Transverse colon (tissue), 4 donors: ENCODE measurements around the gene TMEM164. TPM values are rescaled to one million over a fixed set of nuclear protein-coding genes. Genes with fewer than 3 reads are reported as not detected.

ENCODE experiments used
- DNase-seq: peaks from one replicate; pipeline ENCODE4 v3.0.0-alpha.2; 2019
- H3K27ac ChIP-seq, 4 donors: fragments of 200-600 bp; sonication (generic); 2 replicates each; pipeline ENCODE4 v1.5.1; 2016 to 2018; ENCODE audit warnings: inconsistent platforms in 4 of 4
- H3K27me3 ChIP-seq: fragments of 200-600 bp; sonication (generic); 2 replicates; pipeline ENCODE4 v1.5.1; 2017; ENCODE audit warnings: inconsistent platforms
- H3K36me3 ChIP-seq, 4 donors: fragments of 200-600 bp; sonication (generic); 2 replicates each; pipeline ENCODE4 v1.5.1; 2017 to 2019; ENCODE audit warnings: inconsistent platforms in 4 of 4
- H3K4me1 ChIP-seq, 4 donors: fragments of 200-600 bp; sonication (generic); 2 replicates each; pipeline ENCODE4 v1.5.1; 2017 to 2020; ENCODE audit warnings: inconsistent platforms in 4 of 4
- H3K4me3 ChIP-seq, 4 donors: fragments of 200-600 bp; sonication (generic); 1 replicate in 1 of 4; 2 replicates in 3 of 4; pipeline versions ENCODE4 v1.5.1 to v1.6.1; 2017 to 2019; ENCODE audit warnings: inconsistent platforms in 4 of 4
- H3K9me3 ChIP-seq, 2 donors: fragments of 200-600 bp; sonication (generic); 2 replicates each; pipeline ENCODE4 v1.5.1; 2017 to 2019; ENCODE audit warnings: inconsistent platforms in 2 of 2
- EP300 ChIP-seq: sonication (generic); formaldehyde crosslinking; IDR thresholded peaks from one replicate; pipeline ENCODE4 v1.6.1; 2017; ENCODE audit warnings: antibody characterized with exemption, low read depth
- POLR2A ChIP-seq: fragments of 450-650 bp; IDR thresholded peaks from one replicate; pipeline ENCODE4 v1.6.1; 2016; ENCODE audit warnings: antibody characterized with exemption, mild to moderate bottlenecking, moderate library complexity
- POLR2AphosphoS5 ChIP-seq, 3 donors: sonication (generic); formaldehyde crosslinking; IDR thresholded peaks; one replicate each; pipeline ENCODE4 v1.6.1; 2016; ENCODE audit warnings: antibody characterized with exemption in 3 of 3
- WGBS, 2 donors: methylation state at CpG; one replicate each; pipeline ENCODE4 v1.1.5; 2018; ENCODE audit warnings: low coverage in 1 of 2; 5-methylcytosine and 5-hydroxymethylcytosine counted together
- in situ Hi-C, 4 donors: fragments of 200-750 bp; cut with MboI; loops; one replicate each; pipeline versions ENCODE4 v1.15.0 to v1.15.1; 2017; ENCODE audit warnings: low sequenced_read_pairs in 3 of 4, low pct_ligation_motif_present in 1 of 4, low pct_unique_long_range_greater_than_20kb in 1 of 4
- intact Hi-C: fragments of 100-400 bp; cut with DNase I; formaldehyde crosslinking; loops from one replicate; pipeline ENCODE4 v1.15.1; 2023; ENCODE audit warnings: low total_unique reads
- total RNA-seq, 4 donors: library from RNA; depleted of rRNA; stranded (reverse); fragments of >200 nt; gene quantifications; one replicate each; pipeline ENCODE4 v1.1.0, GENCODE V29; 2016
- TF ChIP-seq, protein P1 (sequence below), 5 experiments: fragments of 200-600 bp in 3 of 5; fragments of 450-650 bp in 2 of 5; sonication (generic) in 3 of 5; IDR thresholded peaks; 1 replicate in 2 of 5; 2 replicates in 3 of 5; pipeline ENCODE4 v1.5.1; 2016 to 2017; ENCODE audit warnings: antibody characterized with exemption in 5 of 5, inconsistent platforms in 3 of 5, mild to moderate bottlenecking in 2 of 5, moderate library complexity in 1 of 5

The TMEM164 gene
- total RNA-seq, 4 donors from 2014 or later = 19.5 to 112 (median 91.3) TPM

DNA sequence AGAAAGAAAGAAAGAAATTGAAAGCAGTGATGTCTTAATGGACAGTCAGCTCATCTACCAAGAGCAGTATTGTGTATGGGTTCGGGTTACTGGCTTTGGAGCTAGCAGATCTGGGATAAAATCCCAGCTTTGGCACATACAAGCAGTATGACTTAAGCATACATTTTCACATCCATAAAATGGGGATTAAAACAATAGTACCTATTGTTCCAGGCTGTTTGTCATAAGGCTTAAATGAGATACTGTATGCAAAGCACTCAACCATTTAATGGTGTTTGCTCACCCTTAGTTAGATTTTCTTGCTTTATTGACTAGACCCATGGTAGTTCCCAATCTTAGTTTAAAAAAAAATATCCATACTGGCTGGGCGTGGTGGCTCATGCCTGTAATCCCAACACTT is 7.8 kb upstream of the TMEM164 start:
- no peak overlapping the region for H3K27ac ChIP-seq
- no peaks in the 10 kb centered on the region for H3K27me3 ChIP-seq
- intact Hi-C loops (no loop called here), in situ Hi-C loops (no loop called here)
- 71 to 83% methylated on average over 1 to 2 of the region's 2 CpGs for WGBS, 2 donors
- no peaks in the 10 kb centered on the region for H3K9me3 ChIP-seq
- no peak for TF ChIP-seq EP300
- TF ChIP-seq, protein P1, sequence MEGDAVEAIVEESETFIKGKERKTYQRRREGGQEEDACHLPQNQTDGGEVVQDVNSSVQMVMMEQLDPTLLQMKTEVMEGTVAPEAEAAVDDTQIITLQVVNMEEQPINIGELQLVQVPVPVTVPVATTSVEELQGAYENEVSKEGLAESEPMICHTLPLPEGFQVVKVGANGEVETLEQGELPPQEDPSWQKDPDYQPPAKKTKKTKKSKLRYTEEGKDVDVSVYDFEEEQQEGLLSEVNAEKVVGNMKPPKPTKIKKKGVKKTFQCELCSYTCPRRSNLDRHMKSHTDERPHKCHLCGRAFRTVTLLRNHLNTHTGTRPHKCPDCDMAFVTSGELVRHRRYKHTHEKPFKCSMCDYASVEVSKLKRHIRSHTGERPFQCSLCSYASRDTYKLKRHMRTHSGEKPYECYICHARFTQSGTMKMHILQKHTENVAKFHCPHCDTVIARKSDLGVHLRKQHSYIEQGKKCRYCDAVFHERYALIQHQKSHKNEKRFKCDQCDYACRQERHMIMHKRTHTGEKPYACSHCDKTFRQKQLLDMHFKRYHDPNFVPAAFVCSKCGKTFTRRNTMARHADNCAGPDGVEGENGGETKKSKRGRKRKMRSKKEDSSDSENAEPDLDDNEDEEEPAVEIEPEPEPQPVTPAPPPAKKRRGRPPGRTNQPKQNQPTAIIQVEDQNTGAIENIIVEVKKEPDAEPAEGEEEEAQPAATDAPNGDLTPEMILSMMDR (IDR thresholded peaks at IDR 0.05) = no peak
- TF ChIP-seq POLR2A = no peak
- no peak for TF ChIP-seq POLR2AphosphoS5 (IDR thresholded peaks at IDR 0.05)
- H3K4me1 ChIP-seq = no peaks in the 10 kb centered on the region
- H3K36me3 ChIP-seq = no peaks in the 10 kb centered on the region
- no peak overlapping the region for H3K4me3 ChIP-seq
- DNase-seq = no peak

DNA sequence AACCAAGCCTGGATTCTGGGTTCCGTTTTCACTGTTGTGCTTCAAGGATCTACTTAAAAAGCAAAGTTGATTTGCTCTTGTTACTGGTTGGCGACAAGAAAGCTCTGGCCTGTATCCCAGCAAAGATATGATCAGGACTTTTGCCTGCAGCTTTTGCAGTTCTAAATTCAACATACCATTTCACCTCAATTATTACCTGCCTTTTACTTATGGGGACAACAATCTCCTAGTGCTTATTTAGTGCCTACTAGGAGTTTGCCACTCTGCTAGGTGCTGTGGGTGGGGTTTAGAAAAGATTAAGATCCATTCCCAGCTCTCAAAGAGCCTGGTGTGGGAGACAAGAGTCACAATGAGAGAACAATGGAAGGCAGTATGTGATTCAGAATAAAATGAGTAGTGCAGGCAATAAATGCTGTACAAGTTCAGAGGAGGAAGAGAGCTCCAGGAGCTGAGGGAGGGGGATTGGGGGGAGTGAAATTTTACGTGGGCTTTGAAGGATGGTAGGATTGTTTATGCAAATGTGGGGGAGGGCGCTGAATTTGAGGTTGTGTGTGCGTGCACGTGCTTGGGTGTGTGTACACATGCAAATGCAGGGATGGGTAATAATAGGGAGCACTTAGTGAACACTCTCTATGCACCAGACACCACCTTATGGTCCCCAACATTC is 5.0 kb upstream of the TMEM164 start:
- WGBS, 2 donors = 48% methylated on average over 6 of the region's 6 CpGs; no CpG with 5 or more reads in 1 of the 2 donors

DNA sequence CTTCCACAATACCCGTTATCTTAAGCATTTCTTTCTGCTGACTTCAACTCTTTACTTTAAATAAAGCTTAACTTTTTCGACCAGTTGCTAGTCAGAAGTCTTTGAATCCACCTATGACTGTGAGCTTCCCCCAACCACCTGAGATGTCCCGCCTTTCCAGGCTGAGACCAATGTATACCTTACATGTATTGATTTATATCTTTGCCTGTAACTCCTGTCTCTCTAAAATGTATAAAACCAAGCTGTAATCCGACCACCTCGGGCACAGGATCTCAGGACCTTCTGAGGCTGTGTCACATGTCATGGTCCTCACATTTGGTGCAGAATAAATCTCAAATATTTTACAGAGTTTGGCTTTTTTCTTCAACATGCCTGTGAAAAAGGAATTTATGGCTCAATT is 2.9 kb upstream of the TMEM164 start:
- no peak for DNase-seq
- TF ChIP-seq POLR2AphosphoS5 (IDR thresholded peaks at IDR 0.05) (no peak), POLR2A (no peak)
- 81% methylated on average over 5 of the region's 5 CpGs; no CpG with 5 or more reads in 1 of the 2 donors for WGBS, 2 donors
- Histone ChIP-seq H3K4me1 (peaks cover 0 to 23% (median 15%) of the 10 kb centered on the region in 4 donors), H3K36me3 (no peaks in the 10 kb centered on the region), H3K27me3 (no peaks in the 10 kb centered on the region), H3K9me3 (no peaks in the 10 kb centered on the region), H3K27ac (no peak overlapping the region), H3K4me3 (no peak overlapping the region)
- in situ Hi-C loops (no loop called here), intact Hi-C loops (no loop called here)

More for the DNA sequence above, 5.0 kb upstream of the TMEM164 start:
- no peak for DNase-seq
- TF ChIP-seq POLR2AphosphoS5 (IDR thresholded peaks at IDR 0.05) (no peak), EP300 (no peak), POLR2A (no peak)
- TF ChIP-seq, protein P1 (IDR thresholded peaks at IDR 0.05) = no peak
- in situ Hi-C loops = no loop called here
- Histone ChIP-seq H3K36me3 (no peaks in the 10 kb centered on the region), H3K4me3 (no peak overlapping the region), H3K27ac (no peak overlapping the region), H3K9me3 (no peaks in the 10 kb centered on the region), H3K4me1 (peaks cover 0 to 7% (median 3%) of the 10 kb centered on the region in 4 donors), H3K27me3 (no peaks in the 10 kb centered on the region)
- intact Hi-C loops = no loop called here

DNA sequence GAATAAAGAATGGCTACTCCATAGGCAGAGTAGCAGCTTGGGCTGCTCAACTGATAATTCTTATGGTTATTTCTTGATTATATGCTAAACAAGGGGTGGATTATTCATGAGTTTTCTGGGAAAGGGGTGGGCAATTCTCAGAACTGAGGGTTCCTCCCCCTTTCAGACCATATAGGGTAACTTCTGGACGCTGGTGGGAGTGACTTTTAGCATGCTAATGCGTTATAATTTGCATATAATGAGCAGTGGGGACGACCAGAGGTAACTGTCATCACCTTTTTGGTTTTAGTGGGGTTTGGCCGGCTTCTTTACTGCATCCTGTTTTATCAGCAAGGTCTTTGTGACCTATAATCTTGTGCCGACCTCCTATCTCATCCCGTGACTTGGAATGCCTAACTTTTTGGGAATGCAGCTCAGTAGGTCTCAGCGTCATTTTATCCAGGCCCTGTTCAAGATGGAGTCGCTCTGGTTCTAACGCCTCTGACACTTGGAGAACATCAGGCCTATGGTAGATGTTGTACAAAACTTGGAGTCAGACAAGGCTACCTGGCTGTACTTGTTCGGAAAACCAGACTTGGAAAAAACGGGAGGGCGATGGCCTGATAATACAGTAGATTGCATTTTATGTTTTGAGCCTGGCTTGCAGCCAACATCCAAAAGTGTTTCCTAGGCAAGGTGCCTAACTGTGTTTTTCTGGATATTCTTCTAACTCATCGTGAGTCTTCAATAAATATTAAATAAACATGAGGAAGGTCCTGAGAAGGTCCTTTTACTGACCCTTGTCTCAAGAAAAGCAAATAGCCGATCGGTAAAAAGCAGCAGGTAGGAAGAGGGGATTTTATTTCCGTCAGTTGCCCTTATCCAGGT is 1.8 kb upstream of the TMEM164 start:
- peak overlapping the region in 3 of 4 donors; percentile 91 to 94 (median 93) for H3K27ac ChIP-seq
- in situ Hi-C loops (no loop called here), intact Hi-C loops (no loop called here)
- no peaks in the 10 kb centered on the region for H3K27me3 ChIP-seq
- H3K4me3 ChIP-seq = no peak overlapping the region
- 20 to 73% methylated on average over 1 to 16 of the region's 16 CpGs for whole genome bisulfite sequencing, 2 donors
- H3K4me1 ChIP-seq = peaks cover 0 to 34% (median 16%) of the 10 kb centered on the region in 4 donors
- H3K36me3 ChIP-seq = no peaks in the 10 kb centered on the region
- DNase-seq = no peak
- no peaks in the 10 kb centered on the region for H3K9me3 ChIP-seq
- TF ChIP-seq, protein P1 (IDR thresholded peaks at IDR 0.05) = no peak
- no peak for TF ChIP-seq EP300
- no peak for TF ChIP-seq POLR2AphosphoS5 (IDR thresholded peaks at IDR 0.05)
- TF ChIP-seq POLR2A = no peak
